Bladder microvascular endothelial cell (primary cell): ENCODE data around the gene TMEM121B. TPM values are rescaled to one million over a fixed set of nuclear protein-coding genes. Genes with fewer than 3 reads are reported as not detected.

Experiments used
- total RNA-seq: library from RNA; depleted of rRNA; stranded (reverse); fragments of >200 nt; gene quantifications from 2 replicates; pipeline ENCODE4 v1.2.3, GENCODE V29; 2014

The TMEM121B gene
- under 0.01 and 0.13 TPM in 2 replicates for total RNA-seq

GRCh38 chr22:17121233-17122195, at the start of gene TMEM121B:
TMEM121B (minus strand) TSS chr22:17121360; CDS start chr22:17121127, 233 bp downstream.

GRCh38 chr22:17158568-17159503, 37.7 kb upstream of the TMEM121B start, which contains the start of gene HDHD5:
HDHD5 (minus strand) TSS chr22:17159277; CDS start chr22:17159251, 26 bp downstream.

GRCh38 chr22:17084554-17085276, 36.4 kb downstream of the TMEM121B start, which contains the start of gene IL17RA:
IL17RA (plus strand) TSS chr22:17085000; CDS start chr22:17085092, 92 bp downstream.

Other genes starting within 250 kb of the TMEM121B start
- not detected in 2 replicates for gene GAB4, start 113.1 kb downstream of the TMEM121B start, total RNA-seq
- 4.8 and 5.2 TPM in 2 replicates for gene IL17RA, start 36.4 kb downstream of the TMEM121B start, total RNA-seq
- gene HDHD5, start 37.9 kb upstream of the TMEM121B start, total RNA-seq: 31.2 and 32.0 TPM in 2 replicates
- 2.8 and 10.8 TPM in 2 replicates for gene ADA2, start 98.1 kb upstream of the TMEM121B start, total RNA-seq
- gene CECR2, start 248.1 kb upstream of the TMEM121B start, total RNA-seq: under 0.01 and 0.06 TPM in 2 replicates